ENCODE measurements around the gene TEPSIN.

The TEPSIN gene

GRCh38 chr17:81249223-81250040 is 10.6 kb upstream of the TEPSIN start:
- no peak for DNase-seq

GRCh38 chr17:81248649-81249048 is 9.8 kb upstream of the TEPSIN start:
- no peak for DNase-seq

- DNase-seq, result no peak
Observed at GRCh38 chr17:81247339-81247990, 8.6 kb upstream of the TEPSIN start.

GRCh38 chr17:81246679-81247338 is 8.0 kb upstream of the TEPSIN start:
- DNase-seq, result no peak

- no peak for DNase-seq
Observed at GRCh38 chr17:81246343-81246670, 7.5 kb upstream of the TEPSIN start.

- DNase-seq, result no peak
Observed at GRCh38 chr17:81245665-81246342, 6.9 kb upstream of the TEPSIN start.

- no peak for DNase-seq
Observed at GRCh38 chr17:81245024-81245664, 6.3 kb upstream of the TEPSIN start.

- DNase-seq, result no peak
Observed at GRCh38 chr17:81244358-81245023, 5.6 kb upstream of the TEPSIN start.

GRCh38 chr17:81243333-81243664 is 4.4 kb upstream of the TEPSIN start:
- no peak for DNase-seq

- no peak for DNase-seq
Observed at GRCh38 chr17:81242421-81243332, 3.8 kb upstream of the TEPSIN start.

GRCh38 chr17:81241648-81242420 is 3.0 kb upstream of the TEPSIN start:
- peak; percentile 62 to 64 for DNase-seq

GRCh38 chr17:81241203-81241602 is 2.3 kb upstream of the TEPSIN start:
- DNase-seq, result no peak

- DNase-seq, result no peak
Observed at GRCh38 chr17:81240761-81241160, 1.9 kb upstream of the TEPSIN start.

- peak; percentile 27 to 37 for DNase-seq
Observed at GRCh38 chr17:81239714-81240555, 1.1 kb upstream of the TEPSIN start.

- no peak for DNase-seq
Observed at GRCh38 chr17:81238490-81238814, 403 bp downstream of the TEPSIN start.

- no peak for DNase-seq
Observed at GRCh38 chr17:81237591-81238489, 1.0 kb downstream of the TEPSIN start.

GRCh38 chr17:81236784-81237183 is 2.1 kb downstream of the TEPSIN start:
- DNase-seq, result no peak
